Measurements from ENCODE around the gene FANK1.

GRCh38 chr10:125916977-125917376 is 20.6 kb downstream of the FANK1 start:
- TF ChIP-seq CTCF (IDR thresholded peaks at IDR 0.05 in 4 of 5, conservative IDR thresholded peaks at IDR 0.05 in 1 of 5) (no peak), POLR2A (IDR thresholded peaks at IDR 0.05) (no peak)
